Measurements from ENCODE around the gene UMAD1. TPM values are rescaled to one million over a fixed set of nuclear protein-coding genes. Genes with fewer than 3 reads are reported as not detected.

UMAD1 gene
- total and polyA plus RNA-seq, 2 of the 13 experiments (the other 11 are each of a cell fraction or from before 2014, with no cell fraction given) = 16.8 to 17.6 TPM

GRCh38 chr7:7642081-7642480, 1.5 kb downstream of the UMAD1 start:
- peak overlapping the region; percentile 78 to 94 (median 88) for H3K4me3 ChIP-seq (replicated peaks in 1 of 3; ENCODE audit: insufficient read depth in 1 of 3, low read depth in 2 of 3, low read length in 3 of 3)
- TF ChIP-seq FOXO4 (CRISPR knock-in tag; conservative IDR thresholded peaks at IDR 0.05) (0 out of 2 replicates have a peak, but pooled peaks have one; percentile 23), ZNF362 (CRISPR knock-in tag; IDR thresholded peaks at IDR 0.05; ENCODE audit: borderline replicate concordance) (peak; percentile 75), YY1 (IDR thresholded peaks at IDR 0.05; ENCODE audit: insufficient read depth, insufficient replicate concordance, low read depth, low read length) (no peak)
- no peaks in the 10 kb centered on the region; a peak in 1 of 5 replicates for H3K36me3 ChIP-seq (replicated peaks in 1 of 2; ENCODE audit: control insufficient read depth in 1 of 2, insufficient read depth in 2 of 2, low read length in 2 of 2)
- no TSS peak for BruUV-seq (replicated peaks)
- H3K4me2 ChIP-seq (ENCODE audit: low read depth, low read length) = peak overlapping the region; percentile 78
- no peaks in the 10 kb centered on the region for H3K9me3 ChIP-seq (ENCODE audit: low read length)
- no peak overlapping the region for H2AFZ ChIP-seq (ENCODE audit: low read length)
- no peaks in the 10 kb centered on the region; a peak in 1 of 5 replicates for H3K27me3 ChIP-seq (ENCODE audit: control insufficient read depth in 1 of 2, insufficient read depth in 2 of 2, low read length in 2 of 2)
- intact Hi-C loops (cut with micrococcal nuclease; ENCODE audit: unreplicated experiment) = loop anchor here (5.0 to 10.0 kb wide), 2 partner anchors 120 to 217 kb away; no protein-coding TSS in a partner anchor
- H3K79me2 ChIP-seq (ENCODE audit: insufficient read depth, low read length) = peaks cover 32% of the 10 kb centered on the region
- H4K20me1 ChIP-seq (ENCODE audit: insufficient read depth, low read length) = no peaks in the 10 kb centered on the region
- CTCF ChIA-PET (ENCODE audit: low intra/inter-chr PET ratio, low total read pairs) = no interaction called here
- peaks cover 41% of the 10 kb centered on the region for H3K4me1 ChIP-seq (ENCODE audit: insufficient read depth, low read length)
- FAIRE-seq (no peak), DNase-seq (ENCODE audit: low spot score) (no peak), ATAC-seq (no peak)
- H3K9ac ChIP-seq (ENCODE audit: insufficient read depth, low read depth, low read length) = peak overlapping the region; percentile 84
- in situ Hi-C loops (cut with HindIII; ENCODE audit: extremely low pct_ligation_motif_present, low pct_unique_long_range_greater_than_20kb) = no loop called here
- POLR2A ChIA-PET = interaction anchor here (1.0 kb wide), 1 partner anchor 54 kb away, joined by 4 read pairs; no protein-coding TSS in a partner anchor
- WGBS (ENCODE audit: low lambda C conversion rate) = 23% methylated on average over 6 of the region's 6 CpGs
- peak overlapping the region; percentile 82 for H3K27ac ChIP-seq (ENCODE audit: extremely low read length, insufficient read depth, low read length)

GRCh38 chr7:7647495-7648036, 7.0 kb downstream of the UMAD1 start:
- DNase-seq (ENCODE audit: low spot score) (peak; percentile 51), ATAC-seq (peak; percentile 69), FAIRE-seq (no peak)
- Histone ChIP-seq H3K4me2 (ENCODE audit: low read depth, low read length) (peak overlapping the region; percentile 21), H3K9ac (ENCODE audit: insufficient read depth, low read depth, low read length) (no peak overlapping the region), H3K27me3 (ENCODE audit: control insufficient read depth in 1 of 2, insufficient read depth in 2 of 2, low read length in 2 of 2) (no peaks in the 10 kb centered on the region), H3K27ac (ENCODE audit: extremely low read length, insufficient read depth, low read length) (peak overlapping the region; percentile 58), H4K20me1 (ENCODE audit: insufficient read depth, low read length) (no peaks in the 10 kb centered on the region), H3K4me3 (replicated peaks in 1 of 3; ENCODE audit: insufficient read depth in 1 of 3, low read depth in 2 of 3, low read length in 3 of 3) (no peak overlapping the region), H3K9me3 (ENCODE audit: low read length) (no peaks in the 10 kb centered on the region), H3K4me1 (ENCODE audit: insufficient read depth, low read length) (peaks cover 65% of the 10 kb centered on the region), H3K79me2 (ENCODE audit: insufficient read depth, low read length) (peaks cover 38% of the 10 kb centered on the region), H3K36me3 (replicated peaks in 1 of 2; ENCODE audit: control insufficient read depth in 1 of 2, insufficient read depth in 2 of 2, low read length in 2 of 2) (no peaks in the 10 kb centered on the region), H2AFZ (ENCODE audit: low read length) (no peak overlapping the region)
- in situ Hi-C loops (cut with HindIII; ENCODE audit: extremely low pct_ligation_motif_present, low pct_unique_long_range_greater_than_20kb) (no loop called here), intact Hi-C loops (cut with micrococcal nuclease; ENCODE audit: unreplicated experiment) (loop anchor here (10.0 kb wide), 1 partner anchor 223 kb away; no protein-coding TSS in a partner anchor)
- WGBS (ENCODE audit: low lambda C conversion rate) = 30% methylated on average over 5 of the region's 6 CpGs
- POLR2A ChIA-PET = no interaction called here
- BruUV-seq (replicated peaks) = no TSS peak
- CTCF ChIA-PET (ENCODE audit: low intra/inter-chr PET ratio, low total read pairs) = no interaction called here
- TF ChIP-seq ZNF569 (CRISPR knock-in tag; IDR thresholded peaks at IDR 0.05; ENCODE audit: borderline replicate concordance) (no peak), NFKBIZ (CRISPR knock-in tag; IDR thresholded peaks at IDR 0.05) (no peak), RELA (CRISPR knock-in tag; IDR thresholded peaks at IDR 0.05) (no peak), ZNF367 (CRISPR knock-in tag; IDR thresholded peaks at IDR 0.05; ENCODE audit: borderline replicate concordance) (no peak), MYC (CRISPR knock-in tag; IDR thresholded peaks at IDR 0.05; ENCODE audit: borderline replicate concordance) (no peak; the same call in 1 of the 2 replicates), CENPX (CRISPR knock-in tag; IDR thresholded peaks at IDR 0.05) (no peak), GATAD2A (CRISPR knock-in tag; IDR thresholded peaks at IDR 0.05) (peak; percentile 55), ZZZ3 (CRISPR knock-in tag; IDR thresholded peaks at IDR 0.05; ENCODE audit: borderline replicate concordance) (no peak), NFE2L1 (CRISPR knock-in tag; IDR thresholded peaks at IDR 0.05; ENCODE audit: borderline replicate concordance) (no peak), ZNF329 (CRISPR knock-in tag; IDR thresholded peaks at IDR 0.05; ENCODE audit: low read depth) (no peak), TMF1 (CRISPR knock-in tag; IDR thresholded peaks at IDR 0.05; ENCODE audit: low read depth) (no peak), MAFG (CRISPR knock-in tag; IDR thresholded peaks at IDR 0.05) (no peak), RARG (CRISPR knock-in tag; IDR thresholded peaks at IDR 0.05; ENCODE audit: low read depth) (no peak), ZNF883 (CRISPR knock-in tag; IDR thresholded peaks at IDR 0.05; ENCODE audit: not compliant biosample characterization) (no peak)
